ENCODE results near the gene PSD4. TPM values are rescaled to one million over a fixed set of nuclear protein-coding genes. Genes with fewer than 3 reads are reported as not detected.

PSD4 gene
- 100 to 1,000 TPM; 329 to 335 TPM for total RNA-seq

- DNase-seq: peak; percentile 94
- Mint-ChIP-seq H3K27me3 (peaks cover 2% of the 10 kb centered on the region), H3K36me3 (ENCODE audit: low read depth) (peaks cover 79% of the 10 kb centered on the region), H3K4me3 (peak within 1 kb of the TSS; percentile 84), H3K9me3 (peaks cover 7% of the 10 kb centered on the region), H3K4me1 (peaks cover 73% of the 10 kb centered on the region), H3K27ac (peak within 1 kb of the TSS; percentile 88)
- ChIA-PET CTCF (interaction anchor here (0.8 to 5.1 kb wide), 19 partner anchors 8 to 216 kb away, joined by 3 to 40 read pairs (median 7); no protein-coding TSS in a partner anchor), POLR2A (interaction anchor here (0.6 to 1.5 kb wide), 6 partner anchors 8 to 303 kb away, joined by 3 to 7 read pairs (median 4); no protein-coding TSS in a partner anchor)
Measured at GRCh38 chr2:113173542-113174375, at the start of gene PSD4. TSS of gene PSD4 (plus strand) at chr2:113173971. CDS start at chr2:113182457, 8,486 bp downstream.

DNA sequence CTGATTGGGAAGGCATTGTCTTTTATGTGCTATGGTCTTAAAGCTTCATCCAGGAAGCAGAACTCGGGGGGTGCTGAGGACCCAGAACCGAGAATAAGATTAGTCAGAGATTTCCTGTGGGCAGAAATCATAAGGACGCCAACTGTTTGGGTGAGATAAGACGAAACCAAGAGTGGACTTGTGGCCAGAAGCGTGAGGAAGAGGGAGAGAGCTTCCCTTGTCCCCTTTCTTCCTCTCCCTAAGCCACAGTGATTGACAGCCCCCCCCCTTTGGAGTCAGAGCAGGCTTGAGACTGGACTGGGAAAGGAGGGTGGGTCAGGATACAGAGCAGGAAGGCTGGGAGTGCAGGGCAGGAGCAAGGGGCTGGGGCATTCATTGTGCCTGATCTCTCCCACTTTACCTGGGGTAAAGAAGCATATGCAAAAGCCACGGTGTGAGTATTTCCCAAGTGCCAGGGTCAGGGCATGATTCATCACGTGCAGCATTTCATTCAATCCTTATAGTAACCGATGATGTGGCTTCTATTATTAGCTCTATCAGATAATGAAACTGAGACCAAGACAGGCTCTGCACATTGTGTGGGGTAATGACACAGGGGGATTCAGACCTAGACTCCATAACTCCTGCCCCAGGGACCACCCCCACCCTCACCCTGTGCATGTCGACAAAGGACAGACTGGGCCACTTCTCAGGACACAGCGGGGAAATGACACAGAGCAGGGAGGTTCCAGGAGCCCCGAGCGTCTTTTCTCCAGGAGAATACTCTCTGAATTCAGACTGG is 49.4 kb upstream of the PSD4 start:
- DNase-seq: no peak
- H3K4me3 Mint-ChIP-seq: no peak overlapping the region
- H3K27me3 Mint-ChIP-seq: peaks cover 18% of the 10 kb centered on the region
- H3K9me3 Mint-ChIP-seq: no peaks in the 10 kb centered on the region
- ChIA-PET POLR2A (no interaction called here), CTCF (interaction anchor here (0.7 to 3.4 kb wide), 5 partner anchors 12 to 51 kb away, joined by 4 to 13 read pairs (median 4); no protein-coding TSS in a partner anchor)
- peaks cover 20% of the 10 kb centered on the region for H3K4me1 Mint-ChIP-seq
- peak overlapping the region; percentile 19 for H3K27ac Mint-ChIP-seq
- H3K36me3 Mint-ChIP-seq (ENCODE audit: low read depth): no peaks in the 10 kb centered on the region

DNA sequence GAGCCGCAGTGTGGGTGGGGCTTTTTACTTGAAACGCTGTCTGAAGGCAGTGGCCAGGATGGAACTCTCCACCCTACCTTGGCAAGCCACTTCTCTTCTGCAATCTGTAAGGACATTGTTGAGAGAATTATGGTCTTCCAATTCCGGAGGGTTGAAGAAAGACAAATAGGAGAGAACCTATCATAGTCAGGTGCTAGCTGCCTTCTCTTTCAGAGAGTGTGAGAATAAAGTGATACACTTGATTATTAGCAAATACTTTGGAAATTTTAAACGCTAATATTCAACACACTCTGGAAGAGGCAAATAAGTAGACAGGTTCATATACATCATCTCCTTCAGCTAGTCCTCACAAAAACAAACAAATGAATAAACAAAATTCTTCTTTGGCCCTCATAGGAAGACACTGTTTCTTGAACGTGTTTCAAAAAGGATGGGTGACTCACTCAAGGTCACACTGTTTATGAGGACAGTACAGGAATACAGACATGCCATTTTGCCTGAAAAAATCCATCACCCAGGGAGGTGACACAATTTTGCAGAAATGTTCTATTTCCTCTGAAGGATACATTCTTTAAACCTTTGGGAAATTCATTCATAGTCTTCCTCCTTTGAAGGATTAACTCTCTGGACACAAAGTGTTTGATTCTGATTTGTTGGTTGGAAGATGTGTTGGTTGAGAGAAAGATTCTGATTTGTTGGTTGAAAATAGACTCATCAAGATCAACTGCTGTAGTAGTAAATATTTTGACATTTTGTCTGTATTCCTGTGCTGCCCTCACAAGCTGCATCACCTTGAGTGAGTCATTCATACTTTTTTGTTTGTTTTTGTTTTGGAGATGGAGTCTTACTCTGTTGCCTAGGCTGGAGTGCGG is 48.6 kb upstream of the PSD4 start:
- Mint-ChIP-seq H3K9me3 (no peaks in the 10 kb centered on the region), H3K4me3 (no peak overlapping the region), H3K4me1 (peaks cover 20% of the 10 kb centered on the region), H3K27ac (no peak overlapping the region), H3K36me3 (ENCODE audit: low read depth) (no peaks in the 10 kb centered on the region), H3K27me3 (peaks cover 14% of the 10 kb centered on the region)
- POLR2A ChIA-PET: no interaction called here
- no peak for DNase-seq
- CTCF ChIA-PET: interaction anchor here (0.7 to 3.4 kb wide), 2 partner anchors 8 to 13 kb away, joined by 3 to 13 read pairs; no protein-coding TSS in a partner anchor

- H3K27me3 Mint-ChIP-seq: no peaks in the 10 kb centered on the region
- no peak within 1 kb of the TSS for H3K4me3 Mint-ChIP-seq
- no peaks in the 10 kb centered on the region for H3K36me3 Mint-ChIP-seq (ENCODE audit: low read depth)
- no peak within 1 kb of the TSS for H3K27ac Mint-ChIP-seq
- no peak for DNase-seq
- H3K4me1 Mint-ChIP-seq: peaks cover 20% of the 10 kb centered on the region
- H3K9me3 Mint-ChIP-seq: no peaks in the 10 kb centered on the region
- POLR2A ChIA-PET: no interaction called here
- CTCF ChIA-PET: interaction anchor here (1.2 to 3.4 kb wide), 2 partner anchors 15 to 35 kb away, joined by 3 to 13 read pairs; no protein-coding TSS in a partner anchor
Measured at GRCh38 chr2:113126845-113127645, 46.7 kb upstream of the PSD4 start, which contains the start of gene IL1RN. TSS of gene IL1RN (plus strand) at chr2:113127598. CDS start at chr2:113127625, 27 bp downstream.

GRCh38 chr2:113127646-113128570 is 45.9 kb upstream of the PSD4 start:
- no peak overlapping the region for H3K4me3 Mint-ChIP-seq
- ChIA-PET CTCF (no interaction called here), POLR2A (no interaction called here)
- peaks cover 20% of the 10 kb centered on the region for H3K4me1 Mint-ChIP-seq
- H3K9me3 Mint-ChIP-seq: no peaks in the 10 kb centered on the region
- no peaks in the 10 kb centered on the region for H3K27me3 Mint-ChIP-seq
- no peak for DNase-seq
- H3K36me3 Mint-ChIP-seq (ENCODE audit: low read depth): no peaks in the 10 kb centered on the region
- H3K27ac Mint-ChIP-seq: no peak overlapping the region

- Mint-ChIP-seq H3K36me3 (ENCODE audit: low read depth) (no peaks in the 10 kb centered on the region), H3K4me1 (peaks cover 19% of the 10 kb centered on the region), H3K27ac (no peak overlapping the region), H3K4me3 (no peak overlapping the region), H3K27me3 (no peaks in the 10 kb centered on the region), H3K9me3 (no peaks in the 10 kb centered on the region)
- ChIA-PET CTCF (interaction anchor here (0.7 to 1.4 kb wide), 2 partner anchors 13 to 50 kb away, joined by 3 read pairs; no protein-coding TSS in a partner anchor), POLR2A (no interaction called here)
- no peak for DNase-seq
Measured at GRCh38 chr2:113129519-113130078, 44.2 kb upstream of the PSD4 start.

DNA sequence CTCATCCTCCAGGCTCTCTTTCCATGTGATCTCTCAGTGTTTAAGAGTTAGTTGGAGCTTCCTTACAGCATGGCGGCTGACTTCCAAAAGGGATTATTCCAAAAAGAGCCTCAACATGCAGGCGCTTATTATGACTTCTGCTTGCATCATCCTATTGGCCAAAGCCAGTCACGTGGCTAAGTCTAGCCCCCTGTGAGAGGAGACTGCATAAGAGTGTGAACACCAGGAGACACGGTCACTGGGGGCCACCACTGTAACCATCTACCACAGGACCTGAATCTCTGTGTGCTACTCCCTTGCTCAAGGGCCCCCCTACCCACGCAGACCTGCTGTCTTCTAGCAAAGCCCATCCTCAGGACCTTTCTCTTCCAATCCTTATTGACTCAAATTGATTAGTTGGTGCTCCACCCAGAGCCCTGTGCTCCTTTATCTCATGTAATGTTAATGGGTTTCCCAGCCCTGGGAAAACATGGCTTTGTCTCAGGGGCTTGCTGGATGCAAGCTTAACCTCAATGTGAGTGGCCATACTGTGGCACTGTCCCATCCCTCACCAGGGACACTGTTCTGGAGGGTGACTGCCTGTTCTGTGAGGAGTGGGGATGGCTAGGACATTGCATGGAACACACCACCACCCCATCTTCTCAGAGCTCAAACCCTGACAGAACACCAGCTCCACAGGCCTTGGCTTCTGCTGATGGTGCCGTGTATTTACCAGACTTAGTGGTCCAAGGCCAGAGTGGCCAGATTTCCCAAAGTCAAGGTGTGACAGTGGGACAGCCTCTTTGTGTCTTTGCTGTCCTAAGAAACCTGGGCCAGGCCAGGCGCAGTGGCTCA is 42.2 kb upstream of the PSD4 start:
- H3K27me3 Mint-ChIP-seq: no peaks in the 10 kb centered on the region
- CTCF ChIA-PET: interaction anchor here (1.0 kb wide), 1 partner anchor 43 kb away, joined by 3 read pairs; no protein-coding TSS in a partner anchor
- no peak overlapping the region for H3K27ac Mint-ChIP-seq
- DNase-seq: no peak
- no peaks in the 10 kb centered on the region for H3K36me3 Mint-ChIP-seq (ENCODE audit: low read depth)
- H3K4me3 Mint-ChIP-seq: no peak overlapping the region
- H3K9me3 Mint-ChIP-seq: no peaks in the 10 kb centered on the region
- peaks cover 10% of the 10 kb centered on the region for H3K4me1 Mint-ChIP-seq
- POLR2A ChIA-PET: no interaction called here

GRCh38 chr2:113132414-113133021 is 41.3 kb upstream of the PSD4 start:
- Mint-ChIP-seq H3K36me3 (ENCODE audit: low read depth) (no peaks in the 10 kb centered on the region), H3K27ac (no peak overlapping the region), H3K27me3 (no peaks in the 10 kb centered on the region), H3K9me3 (no peaks in the 10 kb centered on the region), H3K4me3 (no peak overlapping the region), H3K4me1 (peaks cover 14% of the 10 kb centered on the region)
- ChIA-PET CTCF (interaction anchor here (0.6 to 0.9 kb wide), 2 partner anchors 25 to 50 kb away, joined by 3 read pairs; no protein-coding TSS in a partner anchor), POLR2A (no interaction called here)
- no peak for DNase-seq

GRCh38 chr2:113133704-113134598 is 39.8 kb upstream of the PSD4 start:
- H3K36me3 Mint-ChIP-seq (ENCODE audit: low read depth): no peaks in the 10 kb centered on the region
- H3K9me3 Mint-ChIP-seq: no peaks in the 10 kb centered on the region
- no peaks in the 10 kb centered on the region for H3K27me3 Mint-ChIP-seq
- H3K4me1 Mint-ChIP-seq: peaks cover 26% of the 10 kb centered on the region
- ChIA-PET POLR2A (interaction anchor here (0.9 kb wide), 1 partner anchor 47 kb away, joined by 3 read pairs; no protein-coding TSS in a partner anchor), CTCF (interaction anchor here (0.6 to 1.1 kb wide), 4 partner anchors 29 to 255 kb away, joined by 3 read pairs; no protein-coding TSS in a partner anchor)
- DNase-seq: peak; percentile 16
- H3K4me3 Mint-ChIP-seq: no peak overlapping the region
- no peak overlapping the region for H3K27ac Mint-ChIP-seq
